Activated CD8-positive, alpha-beta memory T cell treated with anti-CD3 and anti-CD28 coated beads for 48 hours (primary cell): Measurements from ENCODE around the gene OR52I1.

ENCODE experiments used
- DNase-seq, 3 experiments: peaks; one replicate each; pipeline ENCODE4 v3.0.0-alpha.2; 2020; ENCODE audit warnings: low read depth in 2 of 3, low spot score in 2 of 3

Gene OR52I1

GRCh38 chr11:4593739-4594138 is at the start of gene OR52I1:
Gene OR52I1 (plus strand): TSS chr11:4594039. CDS start chr11:4594039, 0 bp downstream.
- no peak for DNase-seq

- DNase-seq, result no peak
Measured at GRCh38 chr11:4544891-4545290, 48.9 kb upstream of the OR52I1 start, which contains the start of gene OR52M1. Gene OR52M1 (plus strand): TSS chr11:4545191. CDS start chr11:4545191, 0 bp downstream.

DNA sequence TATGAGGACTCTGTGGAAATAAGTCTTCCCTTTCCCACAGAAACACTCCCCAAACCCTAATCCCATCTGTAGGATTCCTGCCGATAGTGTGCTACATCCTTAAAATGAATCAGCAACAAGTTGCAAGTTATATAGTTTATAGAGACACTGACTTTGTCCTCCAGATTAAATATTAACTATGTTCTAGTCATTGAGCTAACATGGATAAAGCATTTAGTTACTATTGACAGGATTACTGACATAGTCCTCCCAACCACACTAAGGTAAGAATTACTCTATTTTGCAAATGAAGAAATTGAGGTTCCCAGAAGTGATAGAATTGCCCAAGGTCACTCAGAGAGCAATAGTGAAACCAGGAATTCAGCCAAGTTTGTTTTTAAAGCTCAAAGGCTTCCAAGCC is 47.0 kb upstream of the OR52I1 start:
- no peak for DNase-seq

DNA sequence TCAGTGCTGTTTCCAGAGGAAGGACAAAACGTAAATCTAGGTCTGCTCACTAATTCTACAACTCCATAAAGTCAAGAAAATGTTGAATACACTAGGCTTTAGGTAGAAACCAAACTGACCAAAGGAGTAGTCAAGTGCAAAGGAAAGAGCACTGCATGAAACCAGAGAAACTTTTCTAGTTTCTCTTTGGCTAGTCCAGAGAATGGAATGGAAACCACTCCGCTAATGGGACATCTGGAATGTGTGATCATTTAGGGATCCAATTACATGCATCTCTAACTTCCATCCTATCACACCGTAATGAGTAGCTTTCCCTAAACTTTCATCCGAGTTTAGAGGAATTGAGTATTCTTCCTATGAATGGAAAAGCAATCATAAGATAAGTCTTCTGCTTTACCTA is 46.4 kb upstream of the OR52I1 start:
- no peak for DNase-seq

GRCh38 chr11:4551346-4551979 is 42.4 kb upstream of the OR52I1 start:
- no peak for DNase-seq

DNA sequence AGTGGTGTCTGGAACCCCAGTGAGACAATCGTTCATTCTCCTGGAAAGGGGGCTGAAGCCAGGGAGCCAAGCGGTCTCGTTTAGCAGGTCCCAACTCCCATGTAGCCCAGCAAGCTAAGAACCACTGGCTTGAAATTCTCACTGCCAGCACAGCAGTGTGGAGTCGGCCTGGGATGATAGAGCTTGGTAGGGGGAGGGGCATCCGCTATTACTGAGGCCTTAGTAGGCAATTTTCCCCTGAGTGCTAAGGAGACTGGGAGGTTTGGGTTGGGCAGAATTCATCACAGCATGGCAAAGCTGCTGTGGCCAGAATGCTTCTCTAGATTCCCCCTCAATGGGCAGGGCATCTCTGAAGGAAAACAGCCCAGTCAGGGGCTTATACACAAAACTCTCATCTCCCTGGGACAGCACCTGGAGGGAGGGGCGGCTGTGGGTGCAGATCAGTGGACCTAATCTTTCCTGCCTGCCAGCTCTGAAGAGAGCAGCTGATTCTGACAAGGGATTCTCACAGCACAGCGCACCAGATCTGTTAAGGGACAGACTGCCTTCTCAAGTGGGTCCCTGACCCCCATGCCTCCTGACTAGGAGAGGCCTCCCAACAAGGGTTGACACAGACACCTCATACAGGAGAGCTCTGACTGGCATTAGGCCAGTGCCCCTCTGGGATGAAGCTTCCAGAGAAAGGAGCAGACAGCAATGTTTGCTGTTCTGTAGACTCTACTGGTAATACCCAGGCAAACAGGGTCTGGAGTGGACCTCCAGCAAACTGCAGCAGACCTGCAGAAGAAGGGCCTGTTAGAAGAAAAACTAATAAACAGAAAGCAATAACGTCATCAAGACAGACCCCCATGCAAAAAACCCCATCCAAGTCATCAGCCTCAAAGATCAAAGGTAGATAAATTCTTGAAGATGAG is 34.1 kb upstream of the OR52I1 start:
- DNase-seq, result no peak

- DNase-seq, result no peak
Measured at GRCh38 chr11:4560467-4560866, 33.4 kb upstream of the OR52I1 start.

GRCh38 chr11:4565371-4565770 is 28.5 kb upstream of the OR52I1 start:
- DNase-seq, result no peak

DNA sequence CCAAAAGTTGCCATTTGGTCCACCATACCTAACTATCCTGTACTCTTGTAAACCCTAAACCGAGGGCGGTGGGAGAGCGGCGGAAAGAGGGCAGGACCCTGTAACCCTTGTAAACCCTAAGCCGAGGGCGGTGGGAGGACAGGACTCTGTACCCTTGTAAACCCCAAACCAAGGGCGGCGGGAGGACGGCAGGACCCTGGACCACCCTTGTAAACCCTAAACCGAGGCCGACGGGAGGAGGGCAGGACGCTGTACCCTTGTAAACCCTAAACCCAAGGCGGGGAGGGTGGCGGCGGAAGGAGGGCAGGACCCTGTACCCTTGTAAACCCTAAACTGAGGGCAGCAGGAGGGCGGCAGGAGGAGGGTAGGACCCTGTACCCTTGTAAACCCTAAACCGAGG is 24.8 kb upstream of the OR52I1 start:
- no peak for DNase-seq

DNA sequence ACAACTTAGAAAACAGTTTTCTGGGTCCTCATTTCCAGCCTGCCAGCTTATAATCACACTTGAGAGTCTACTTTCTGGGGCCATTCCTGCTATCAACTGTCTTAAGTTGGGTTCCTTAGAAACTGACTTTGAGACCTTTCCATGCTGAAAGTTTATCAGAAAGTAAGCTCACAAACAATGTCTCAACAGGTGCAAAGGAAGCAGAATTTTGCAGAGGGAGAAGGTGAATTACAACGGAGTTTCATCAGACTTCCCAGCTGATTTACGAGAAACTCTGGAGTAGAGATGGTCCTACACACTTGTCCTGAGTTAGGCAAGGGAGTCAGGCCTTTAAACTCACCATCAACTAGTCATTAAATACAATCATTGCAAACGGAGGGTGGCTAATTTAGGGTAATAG is 17.0 kb upstream of the OR52I1 start:
- DNase-seq, result no peak

GRCh38 chr11:4577761-4578160 is 16.1 kb upstream of the OR52I1 start:
- no peak for DNase-seq

DNA sequence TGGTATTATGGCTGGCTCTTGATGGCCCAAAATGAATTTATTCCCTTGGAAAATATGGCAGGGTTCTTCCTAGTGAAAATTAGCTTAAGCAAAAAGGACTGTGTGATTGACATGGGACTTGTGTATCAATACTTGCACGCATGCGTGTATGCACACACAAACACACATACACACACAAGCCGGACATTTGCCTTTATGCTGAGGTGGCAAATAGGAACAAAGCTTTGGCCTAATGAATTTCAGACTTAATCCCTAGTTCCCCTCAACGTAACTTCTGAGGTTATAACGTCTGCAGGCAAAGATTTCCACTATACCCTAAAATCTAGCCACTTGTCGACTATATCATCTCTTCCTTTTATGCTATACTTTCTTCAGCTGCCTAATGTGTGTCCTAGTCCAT is 15.2 kb upstream of the OR52I1 start:
- no peak for DNase-seq

DNA sequence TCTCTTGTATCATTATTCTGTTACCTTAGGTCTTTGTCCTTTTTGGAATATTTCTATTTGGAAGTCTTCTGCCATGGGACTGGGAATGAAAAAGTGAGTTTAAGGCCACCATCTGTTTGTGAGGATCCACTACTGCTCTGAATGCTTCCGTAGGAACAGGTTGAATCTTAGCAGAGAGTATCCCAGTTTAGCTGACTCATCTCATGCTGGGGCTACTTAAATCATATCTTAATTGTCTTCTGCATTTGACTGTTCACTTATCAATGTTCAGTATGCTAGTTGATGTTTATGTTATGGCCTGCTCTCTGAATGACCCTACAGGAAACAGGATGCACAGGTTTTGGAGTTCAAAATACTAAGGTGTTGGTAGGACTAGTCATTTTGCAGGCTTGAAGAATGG is 13.7 kb upstream of the OR52I1 start:
- no peak for DNase-seq

GRCh38 chr11:4581443-4581842 is 12.4 kb upstream of the OR52I1 start, which contains the start of gene OR52I2:
Gene OR52I2 (plus strand): TSS chr11:4581743.
- no peak for DNase-seq

DNA sequence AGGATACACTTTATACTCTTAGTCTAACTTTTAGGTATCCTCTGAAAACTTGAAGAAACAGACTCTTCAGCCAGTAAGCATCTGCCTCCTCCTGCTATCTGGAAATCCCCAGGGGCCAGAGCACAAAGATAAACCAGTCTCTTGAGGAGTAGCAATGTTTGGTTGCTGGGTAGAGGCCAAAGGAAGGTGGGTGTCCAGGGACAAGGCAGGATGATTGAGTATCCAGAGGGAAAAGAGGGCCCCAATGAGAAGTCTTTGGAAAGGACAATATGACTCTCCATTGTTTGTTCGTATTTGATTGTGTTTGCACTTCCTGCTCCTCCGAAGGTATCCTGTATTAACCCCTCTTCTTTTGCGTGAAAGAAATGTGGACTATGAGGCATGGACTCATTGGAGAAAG is 4.8 kb upstream of the OR52I1 start:
- DNase-seq, result no peak

GRCh38 chr11:4605057-4605456 is 11.2 kb downstream of the OR52I1 start:
- DNase-seq, result no peak

GRCh38 chr11:4606231-4607015 is 12.6 kb downstream of the OR52I1 start:
- DNase-seq, result no peak

DNA sequence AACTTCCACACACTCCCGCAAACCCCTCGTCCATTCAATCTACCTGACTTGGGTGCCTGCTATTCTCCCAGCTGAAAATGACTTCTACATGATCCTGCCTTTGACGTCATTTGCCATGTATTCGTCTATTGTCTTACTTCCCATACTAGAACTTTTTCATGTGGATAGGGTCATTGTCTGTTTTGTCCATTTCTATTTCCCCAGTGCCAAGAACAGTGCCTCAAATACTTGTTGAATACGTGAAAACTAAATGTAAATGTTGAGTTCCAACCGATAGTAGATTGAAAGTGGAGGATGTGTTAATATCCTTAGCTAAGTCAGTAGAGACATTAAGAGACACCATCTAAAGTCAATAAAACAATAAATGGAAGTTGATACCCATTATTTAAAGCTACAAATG is 13.3 kb downstream of the OR52I1 start:
- no peak for DNase-seq

- DNase-seq, result peak; percentile 66 to 89 (median 85)
Measured at GRCh38 chr11:4607781-4608666, 14.2 kb downstream of the OR52I1 start, which contains the start of gene TRIM68. Gene TRIM68 (minus strand): TSS chr11:4608231. CDS start chr11:4605504, 2,727 bp downstream.

GRCh38 chr11:4610258-4610935 is 16.6 kb downstream of the OR52I1 start:
- no peak for DNase-seq
